Endothelial cell of umbilical vein (primary cell): ENCODE results near the gene MFAP4. TPM values are rescaled to one million over a fixed set of nuclear protein-coding genes. Genes with fewer than 3 reads are reported as not detected.
"Not testable (repeated sequence)": the region's sequence is repeated elsewhere in the genome, so short reads cannot be mapped to it uniquely, and the experiment has no call there.

Experiments used
- BruUV-seq: library from RNA; stranded (reverse); fragments of 400-500 nt; replicated peaks from 2 replicates; lab custom pipeline; 2021; lab: Mats Ljungman, UMichigan
- CTCF ChIA-PET: fragments of 300-600, 350-600 bp; sonication (Branson Sonifier 250); formaldehyde crosslinking; loops from one replicate; lab custom pipeline; 2021; ENCODE audit warnings: antibody characterized with exemption, inconsistent platforms; lab: Charles Lee
- POLR2A ChIA-PET: fragments of 300-600, 350-600 bp; sonication (Branson Sonifier 250); formaldehyde crosslinking; loops from one replicate; lab custom pipeline; 2021; ENCODE audit warnings: antibody characterized with exemption, inconsistent platforms; lab: Charles Lee
- DNase-seq: peaks from one replicate; pipeline ENCODE4 v3.0.0-alpha.2; 2011; ENCODE audit warnings: low read depth, low spot score
- FAIRE-seq: peaks from 2 replicates; lab custom pipeline; 2011; peaks lifted over from hg19 to GRCh38; lab: Jason Lieb, UNC
- H2AFZ ChIP-seq: 2 replicates; pipeline ENCODE4 v1.6.0; 2012; ENCODE audit warnings: low read depth, low read length, control low read depth, inconsistent platforms
- H3K27ac ChIP-seq: 2 replicates; pipeline ENCODE4 v1.5.1; 2011; ENCODE audit warnings: low read depth, mild to moderate bottlenecking, control low read depth, low read length, moderate library complexity; ENCODE audit not compliant: insufficient read depth
- H3K27me3 ChIP-seq, 2 experiments: 2 replicates each; pipeline versions ENCODE4 v1.6.0 to v1.6.1; 2011; ENCODE audit warnings: low read length in 2 of 2, mixed read lengths in 1 of 2; ENCODE audit not compliant: control insufficient read depth in 2 of 2, insufficient read depth in 2 of 2
- H3K36me3 ChIP-seq, 2 experiments: 2 replicates in 1 of 2; 3 replicates in 1 of 2; pipeline ENCODE4 v1.5.1; 2011; ENCODE audit warnings: low read length in 2 of 2, mild to moderate bottlenecking in 1 of 2, moderate library complexity in 1 of 2; ENCODE audit not compliant: control insufficient read depth in 2 of 2, insufficient read depth in 2 of 2; ENCODE audit errors: extremely low read depth in 1 of 2
- H3K4me1 ChIP-seq: 3 replicates; pipeline ENCODE4 v1.5.1; 2011; ENCODE audit warnings: mild to moderate bottlenecking, low read length; ENCODE audit not compliant: control insufficient read depth, insufficient read depth; ENCODE audit errors: extremely low read depth
- H3K4me2 ChIP-seq: 2 replicates; pipeline ENCODE4 v1.6.1; 2011; ENCODE audit warnings: low read length, control low read depth, mixed read lengths; ENCODE audit not compliant: insufficient read depth
- H3K4me3 ChIP-seq, 3 experiments: fragments of 200-600 bp in 1 of 3; sonication (generic), shearing (Covaris generic) in 1 of 3; replicated peaks in 1 of 3; 2 replicates each; pipeline ENCODE4 v1.5.1; 2011 to 2016; ENCODE audit warnings: control low read depth in 3 of 3, low read length in 3 of 3, mild to moderate bottlenecking in 2 of 3, inconsistent platforms in 1 of 3, low read depth in 1 of 3, moderate library complexity in 1 of 3; ENCODE audit not compliant: insufficient read depth in 1 of 3
- H3K79me2 ChIP-seq: 2 replicates; pipeline ENCODE4 v1.6.0; 2012; ENCODE audit warnings: low read length, inconsistent platforms; ENCODE audit not compliant: control insufficient read depth, insufficient read depth
- H3K9ac ChIP-seq: replicated peaks from 2 replicates; pipeline ENCODE3; 2011; ENCODE audit warnings: low read length, control low read depth; ENCODE audit not compliant: insufficient read depth; ENCODE audit errors: extremely low read depth
- H3K9me1 ChIP-seq: replicated peaks from 3 replicates; pipeline ENCODE4 v1.6.0; 2011; ENCODE audit warnings: mild to moderate bottlenecking, low read length; ENCODE audit not compliant: control insufficient read depth, insufficient read depth; ENCODE audit errors: extremely low read depth
- H3K9me3 ChIP-seq: replicated peaks from 2 replicates; pipeline ENCODE4 v1.5.1; 2012; ENCODE audit warnings: low read length, inconsistent platforms; ENCODE audit not compliant: control insufficient read depth, insufficient read depth
- H4K20me1 ChIP-seq: replicated peaks from 2 replicates; pipeline ENCODE3; 2011; ENCODE audit warnings: mild to moderate bottlenecking, low read length; ENCODE audit not compliant: control insufficient read depth, insufficient read depth; ENCODE audit errors: extremely low read depth
- EZH2 ChIP-seq: IDR thresholded peaks from 2 replicates; pipeline ENCODE4 v1.6.1; 2012; ENCODE audit warnings: borderline replicate concordance, low read depth, mild to moderate bottlenecking, moderate library complexity, low read length, inconsistent platforms; ENCODE audit not compliant: severe bottlenecking
- FOS ChIP-seq: IDR thresholded peaks from 2 replicates; pipeline ENCODE4 v1.6.1; 2011; ENCODE audit warnings: mild to moderate bottlenecking, low read length, moderate library complexity, borderline replicate concordance; ENCODE audit not compliant: insufficient read depth
- GATA2 ChIP-seq: IDR thresholded peaks from 2 replicates; pipeline ENCODE4 v1.7.0; 2011; ENCODE audit warnings: low read depth, mild to moderate bottlenecking, moderate library complexity, mixed read lengths, low read length; ENCODE audit not compliant: insufficient read length, insufficient read depth
- JUN ChIP-seq: IDR thresholded peaks from 2 replicates; pipeline ENCODE4 v1.6.1; 2011; ENCODE audit warnings: borderline replicate concordance, low read depth; ENCODE audit not compliant: insufficient read length, insufficient read depth
- MYC ChIP-seq: IDR thresholded peaks from one replicate; pipeline ENCODE4 v1.6.1; 2011; ENCODE audit warnings: mild to moderate bottlenecking, low read depth, low read length
- POLR2A ChIP-seq: IDR thresholded peaks from 2 replicates; pipeline ENCODE4 v1.6.1; 2012; ENCODE audit warnings: low read depth, mild to moderate bottlenecking, control low read depth, low read length
- POLR2AphosphoS5 ChIP-seq: IDR thresholded peaks from 2 replicates; pipeline ENCODE4 v1.6.1; 2012; ENCODE audit warnings: low read depth, mild to moderate bottlenecking, control low read depth, low read length, moderate library complexity; ENCODE audit not compliant: insufficient read depth
- dilution Hi-C: fragments of 300-500 bp; cut with MboI; formaldehyde crosslinking; loops from one replicate; pipeline ENCODE4 v1.15.0; 2019; ENCODE audit warnings: low sequenced_read_pairs; ENCODE audit not compliant: extremely low pct_ligation_motif_present
- intact Hi-C: fragments of 100-400 bp; cut with micrococcal nuclease; formaldehyde crosslinking; loops from one replicate; pipeline ENCODE4 v1.10.0; 2022
- polyA plus RNA-seq, 4 experiments: library from polyadenylated mRNA; depleted of rRNA in 3 of 4; stranded (reverse) in 3 of 4; unstranded in 1 of 4; fragments of >200 nt; gene quantifications; 2 replicates each; pipeline versions ENCODE4 v1.2.1 to v1.2.3, GENCODE V29; 2011 to 2012; ENCODE audit warnings: missing spikeins in 1 of 4
- total RNA-seq: library from RNA; stranded (reverse); gene quantifications from 2 replicates; pipeline ENCODE4 v1.2.3, GENCODE V29; 2021
- TF ChIP-seq, protein P1 (sequence below): IDR thresholded peaks from 2 replicates; pipeline ENCODE4 v1.6.1; 2011; ENCODE audit not compliant: insufficient read depth, insufficient read length
- TF ChIP-seq, protein P2 (sequence below), 2 donors: IDR thresholded peaks; 1 replicate in 1 of 2; 2 replicates in 1 of 2; pipeline ENCODE4 v1.5.1; 2011; ENCODE audit warnings: low read length in 2 of 2, mild to moderate bottlenecking in 2 of 2, moderate library complexity in 2 of 2, control low read depth in 1 of 2, inconsistent platforms in 1 of 2, low read depth in 1 of 2; ENCODE audit not compliant: insufficient read depth in 1 of 2; ENCODE audit errors: extremely low read depth in 1 of 2

Gene MFAP4
- total and polyA plus RNA-seq, 2 donors (not counting 3 experiments of a cell fraction or from before 2014, with no cell fraction given) = not detected

DNA sequence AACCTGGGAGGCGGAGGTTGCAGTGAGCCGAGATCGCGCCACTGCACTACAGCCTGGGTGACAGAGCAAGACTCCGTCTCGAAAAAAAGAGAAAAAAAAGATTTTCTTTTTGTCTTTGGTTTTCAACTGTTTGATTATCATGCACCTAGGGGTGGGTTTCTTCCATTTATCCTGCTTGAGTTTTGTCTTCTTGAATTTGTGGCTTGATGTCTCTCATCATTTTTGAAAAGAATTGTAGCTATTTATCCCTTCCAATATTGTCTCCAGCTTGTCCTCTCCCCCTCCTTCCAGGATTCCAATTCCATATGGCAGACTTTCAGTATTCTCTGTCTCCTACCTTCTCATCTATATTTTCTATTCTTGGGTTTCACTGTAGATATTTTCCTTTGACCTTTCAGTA is 32.2 kb downstream of the MFAP4 start:
- H3K27me3 ChIP-seq = no peaks in the 10 kb centered on the region
- intact Hi-C loops = no loop called here
- H3K36me3 ChIP-seq = peaks cover 0 to 2% of the 10 kb centered on the region in 2 experiments
- no peak overlapping the region for H3K27ac ChIP-seq
- FAIRE-seq (no peak), DNase-seq (no peak)
- ChIA-PET CTCF (interaction anchor here (1.5 to 2.7 kb wide), 4 partner anchors 8 to 408 kb away, joined by 6 to 30 read pairs (median 7); partner anchors contain the start of gene B9D1), POLR2A (no interaction called here)
- no peak for TF ChIP-seq JUN
- no peak for TF ChIP-seq EZH2
- no peak for TF ChIP-seq GATA2
- TF ChIP-seq, protein P1, sequence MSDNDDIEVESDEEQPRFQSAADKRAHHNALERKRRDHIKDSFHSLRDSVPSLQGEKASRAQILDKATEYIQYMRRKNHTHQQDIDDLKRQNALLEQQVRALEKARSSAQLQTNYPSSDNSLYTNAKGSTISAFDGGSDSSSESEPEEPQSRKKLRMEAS = no peak
- TF ChIP-seq FOS = no peak
- TF ChIP-seq, protein P2, sequence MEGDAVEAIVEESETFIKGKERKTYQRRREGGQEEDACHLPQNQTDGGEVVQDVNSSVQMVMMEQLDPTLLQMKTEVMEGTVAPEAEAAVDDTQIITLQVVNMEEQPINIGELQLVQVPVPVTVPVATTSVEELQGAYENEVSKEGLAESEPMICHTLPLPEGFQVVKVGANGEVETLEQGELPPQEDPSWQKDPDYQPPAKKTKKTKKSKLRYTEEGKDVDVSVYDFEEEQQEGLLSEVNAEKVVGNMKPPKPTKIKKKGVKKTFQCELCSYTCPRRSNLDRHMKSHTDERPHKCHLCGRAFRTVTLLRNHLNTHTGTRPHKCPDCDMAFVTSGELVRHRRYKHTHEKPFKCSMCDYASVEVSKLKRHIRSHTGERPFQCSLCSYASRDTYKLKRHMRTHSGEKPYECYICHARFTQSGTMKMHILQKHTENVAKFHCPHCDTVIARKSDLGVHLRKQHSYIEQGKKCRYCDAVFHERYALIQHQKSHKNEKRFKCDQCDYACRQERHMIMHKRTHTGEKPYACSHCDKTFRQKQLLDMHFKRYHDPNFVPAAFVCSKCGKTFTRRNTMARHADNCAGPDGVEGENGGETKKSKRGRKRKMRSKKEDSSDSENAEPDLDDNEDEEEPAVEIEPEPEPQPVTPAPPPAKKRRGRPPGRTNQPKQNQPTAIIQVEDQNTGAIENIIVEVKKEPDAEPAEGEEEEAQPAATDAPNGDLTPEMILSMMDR (IDR thresholded peaks at IDR 0.05; ENCODE audit: extremely low read depth in 1 of 2, insufficient read depth in 1 of 2, low read depth in 1 of 2, low read length in 2 of 2) = no peak
- TF ChIP-seq POLR2AphosphoS5 = no peak
- no peak for TF ChIP-seq MYC
- no peak for TF ChIP-seq POLR2A
- no peak overlapping the region for H3K4me3 ChIP-seq
- dilution Hi-C loops = no loop called here
- no peak overlapping the region for H2AFZ ChIP-seq
- H3K4me2 ChIP-seq = no peak overlapping the region
- H3K9me3 ChIP-seq = no peaks in the 10 kb centered on the region
- no peaks in the 10 kb centered on the region for H3K9me1 ChIP-seq
- H4K20me1 ChIP-seq = no peaks in the 10 kb centered on the region
- H3K79me2 ChIP-seq = no peaks in the 10 kb centered on the region
- BruUV-seq = no TSS peak
- H3K9ac ChIP-seq = no peak overlapping the region
- no peaks in the 10 kb centered on the region for H3K4me1 ChIP-seq

DNA sequence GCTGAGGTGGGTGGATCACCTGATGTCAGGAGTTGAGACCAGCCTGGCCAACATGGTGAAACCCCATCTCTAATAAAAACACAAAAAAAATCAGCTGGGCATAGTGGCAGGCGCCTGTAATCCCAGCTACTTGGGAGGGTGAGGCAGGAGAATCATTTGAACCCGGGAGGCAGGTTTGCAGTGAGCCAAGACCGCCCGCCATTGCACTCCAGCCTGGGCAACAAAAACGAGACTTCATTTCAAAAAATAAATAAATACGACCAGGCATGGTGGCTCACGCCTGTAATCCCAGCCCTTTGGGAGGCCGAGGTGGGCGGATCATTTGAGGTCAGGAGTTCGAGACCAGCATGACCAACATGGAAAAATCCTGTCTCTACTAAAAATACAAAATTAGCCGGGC is 33.6 kb downstream of the MFAP4 start:
- ChIA-PET POLR2A (interaction anchor here (1.0 kb wide), 1 partner anchor 9 kb away, joined by 4 read pairs; the partner anchor contains the start of gene B9D1), CTCF (interaction anchor here (1.1 to 2.1 kb wide), 4 partner anchors 9 to 31 kb away, joined by 6 to 30 read pairs (median 8); partner anchors contain the start of gene B9D1)
- FAIRE-seq, H3K79me2 ChIP-seq, H3K27me3 ChIP-seq, DNase-seq, H3K4me2 ChIP-seq, H4K20me1 ChIP-seq, H3K4me1 ChIP-seq, intact Hi-C loops, H2AFZ ChIP-seq, H3K9me1 ChIP-seq, BruUV-seq, H3K27ac ChIP-seq, H3K36me3 ChIP-seq, H3K4me3 ChIP-seq, H3K9ac ChIP-seq, dilution Hi-C loops, H3K9me3 ChIP-seq: not testable (repeated sequence)
